Activated CD4-positive, alpha-beta memory T cell treated with anti-CD3 and anti-CD28 coated beads for 36 hours (primary cell): Measurements from ENCODE around the gene RNU2-63P. TPM values are rescaled to one million over a fixed set of nuclear protein-coding genes. Genes with fewer than 3 reads are reported as not detected.
A peak's percentile ranks its signal among the peaks of the same experiment; 100 is the strongest.

ENCODE experiments used
- CTCF ChIA-PET: fragments of 350-600 bp; sonication (Branson Sonifier 250); formaldehyde crosslinking; loops from one replicate; lab custom pipeline; 2021; ENCODE audit warnings: antibody characterized with exemption, inconsistent platforms; lab: Charles Lee
- POLR2A ChIA-PET: fragments of 350-600 bp; sonication (Branson Sonifier 250); formaldehyde crosslinking; loops from one replicate; lab custom pipeline; 2021; ENCODE audit warnings: antibody characterized with exemption; lab: Charles Lee
- DNase-seq: peaks from one replicate; pipeline ENCODE4 v3.0.0-alpha.2; 2020
- H3K27ac Mint-ChIP-seq: one replicate; pipeline ENCODE4 v1.8.0; 2021; ENCODE audit warnings: mixed read lengths
- H3K27me3 Mint-ChIP-seq: one replicate; pipeline ENCODE4 v1.8.0; 2021; ENCODE audit warnings: mixed read lengths
- H3K36me3 Mint-ChIP-seq: one replicate; pipeline ENCODE4 v1.8.0; 2021; ENCODE audit warnings: mixed read lengths
- H3K4me1 Mint-ChIP-seq: one replicate; pipeline ENCODE4 v1.8.0; 2021; ENCODE audit warnings: low read depth, mixed read lengths
- H3K4me3 Mint-ChIP-seq: one replicate; pipeline ENCODE4 v1.8.0; 2021; ENCODE audit warnings: mild to moderate bottlenecking, mixed read lengths
- H3K9me3 Mint-ChIP-seq: one replicate; pipeline ENCODE4 v1.8.0; 2021; ENCODE audit warnings: mixed read lengths
- intact Hi-C: fragments of 100-400 bp; cut with micrococcal nuclease; formaldehyde crosslinking; loops from one replicate; pipeline ENCODE4 v1.15.1; 2023
- total RNA-seq, 2 experiments: library from RNA; stranded (reverse); gene quantifications; one replicate each; pipeline ENCODE4 v1.2.3, GENCODE V29; 2021

RNU2-63P gene
- total RNA-seq, result 10 to 100 TPM; 14.4 to 25.7 TPM

DNA sequence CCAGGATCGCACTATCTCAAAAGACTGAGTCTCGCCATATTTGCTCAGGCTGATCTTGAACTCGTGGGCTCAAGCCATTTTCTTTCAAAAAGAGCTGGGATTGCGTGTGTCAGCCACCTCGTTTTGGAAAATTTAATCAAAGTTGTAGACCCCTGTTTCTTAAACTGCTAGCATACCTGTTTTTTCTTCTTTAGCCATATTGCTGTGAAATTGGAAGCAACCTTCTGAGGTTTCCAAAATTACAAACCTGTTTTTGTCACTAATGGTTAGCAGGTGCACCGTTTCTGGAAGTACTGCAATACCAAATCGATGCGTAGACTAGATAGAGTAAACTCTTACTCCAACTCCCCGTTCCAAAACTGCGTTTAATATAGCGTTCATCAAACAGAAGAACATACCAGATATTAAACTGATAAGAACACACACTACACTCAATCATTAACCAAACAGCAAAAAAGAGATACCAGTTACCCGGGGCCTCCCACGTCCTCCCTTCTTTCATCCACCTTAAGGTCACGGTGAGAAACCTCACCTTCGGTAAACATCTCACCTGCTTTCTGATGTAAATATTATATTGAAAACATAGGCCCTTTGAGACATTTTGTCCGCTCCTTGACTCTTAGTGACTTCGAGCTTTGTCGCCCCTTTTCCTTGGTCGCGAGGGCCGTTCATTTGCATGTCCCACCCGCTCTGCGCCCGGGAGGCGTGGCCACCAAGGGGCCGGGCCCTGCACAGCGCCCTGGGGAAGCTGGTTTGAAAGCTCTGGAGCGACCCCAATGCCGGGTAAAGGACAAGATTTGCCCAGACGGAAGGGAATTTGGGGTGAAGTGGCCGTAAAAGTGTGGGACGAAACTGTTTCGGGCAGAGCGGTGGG, at the start of gene RNU2-63P:
TSS of gene RNU2-63P (minus strand) at position 462 of the 874 bp plus-strand sequence.
- peak within 1 kb of the TSS; percentile 88 for H3K4me3 Mint-ChIP-seq
- POLR2A ChIA-PET, result interaction anchor here (0.6 to 2.5 kb wide), 11 partner anchors 9 to 287 kb away, joined by 3 to 22 read pairs (median 6); no protein-coding TSS in a partner anchor
- CTCF ChIA-PET, result interaction anchor here (1.4 kb wide), 1 partner anchor 44 kb away, joined by 9 read pairs; no protein-coding TSS in a partner anchor
- H3K27ac Mint-ChIP-seq, result peak within 1 kb of the TSS; percentile 98
- H3K36me3 Mint-ChIP-seq, result no peaks in the 10 kb centered on the region
- peaks cover 8% of the 10 kb centered on the region for H3K9me3 Mint-ChIP-seq
- H3K27me3 Mint-ChIP-seq, result no peaks in the 10 kb centered on the region
- peaks cover 17% of the 10 kb centered on the region for H3K4me1 Mint-ChIP-seq
- peak; percentile 80 for DNase-seq
- intact Hi-C loops, result loop anchor here (1.0 kb wide), 1 partner anchor 39 kb away; the partner anchor contains the start of gene KRCC1

DNA sequence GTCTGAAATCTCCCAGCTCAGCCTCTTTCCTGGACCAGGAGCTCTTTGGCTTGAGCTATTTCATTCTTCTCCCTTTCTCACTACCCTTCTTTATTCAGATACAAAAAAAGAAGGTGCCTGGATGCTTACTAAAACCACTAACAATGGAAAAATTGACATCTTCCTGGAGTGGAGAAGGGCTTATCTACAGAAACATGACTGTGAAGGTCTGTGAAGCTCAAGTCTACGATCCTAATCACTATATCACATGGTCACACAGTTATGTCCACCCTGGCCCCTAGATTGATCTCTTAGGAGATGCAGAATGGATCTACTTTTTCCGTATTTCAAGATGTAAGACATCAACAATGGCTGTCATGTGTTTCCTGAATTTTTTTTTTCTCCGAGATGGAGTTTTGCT, 44.9 kb upstream of the RNU2-63P start:
- POLR2A ChIA-PET, result interaction anchor here (2.0 kb wide), 1 partner anchor 45 kb away, joined by 15 read pairs; the partner anchor contains the start of gene RNU2-63P
- intact Hi-C loops, result loop anchor here (10.0 kb wide), 1 partner anchor 394 kb away; the partner anchor contains the start of gene FOXI3
- Mint-ChIP-seq H3K4me1 (peaks cover 7% of the 10 kb centered on the region), H3K27ac (no peak overlapping the region), H3K9me3 (no peaks in the 10 kb centered on the region), H3K27me3 (no peaks in the 10 kb centered on the region), H3K36me3 (no peaks in the 10 kb centered on the region), H3K4me3 (no peak overlapping the region)
- no peak for DNase-seq
- CTCF ChIA-PET, result interaction anchor here (0.9 to 4.9 kb wide), 20 partner anchors 8 to 610 kb away, joined by 3 to 215 read pairs (median 6); partner anchors contain the start of gene RNU2-63P

DNA sequence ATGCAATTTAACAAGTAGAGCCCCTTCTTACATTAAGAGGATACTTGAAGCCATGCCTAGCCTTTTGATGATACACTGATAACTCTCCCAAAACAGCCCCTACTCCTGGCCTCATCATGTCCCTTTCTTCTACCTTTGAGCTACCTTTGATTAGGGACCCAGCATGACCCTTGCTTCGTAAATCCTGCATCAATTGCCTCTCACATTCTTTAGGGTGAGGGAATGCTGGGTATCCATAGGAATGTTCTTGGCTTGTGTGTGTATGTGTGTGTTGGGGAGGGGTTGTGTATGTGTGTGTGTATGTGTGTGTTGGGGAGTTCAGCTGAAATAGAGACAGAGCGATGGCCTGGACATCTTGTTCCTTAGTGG, 44.5 kb upstream of the RNU2-63P start:
- intact Hi-C loops, result loop anchor here (1.0 to 10.0 kb wide), 3 partner anchors 99 to 394 kb away; partner anchors contain the start of gene FOXI3
- Mint-ChIP-seq H3K27me3 (no peaks in the 10 kb centered on the region), H3K4me1 (peaks cover 11% of the 10 kb centered on the region), H3K9me3 (no peaks in the 10 kb centered on the region), H3K4me3 (no peak overlapping the region), H3K36me3 (no peaks in the 10 kb centered on the region), H3K27ac (no peak overlapping the region)
- POLR2A ChIA-PET, result interaction anchor here (2.0 kb wide), 1 partner anchor 44 kb away, joined by 15 read pairs; the partner anchor contains the start of gene RNU2-63P
- CTCF ChIA-PET, result interaction anchor here (0.6 to 4.9 kb wide), 37 partner anchors 8 to 611 kb away, joined by 3 to 215 read pairs (median 5); partner anchors contain the start of gene RNU2-63P
- no peak for DNase-seq

DNA sequence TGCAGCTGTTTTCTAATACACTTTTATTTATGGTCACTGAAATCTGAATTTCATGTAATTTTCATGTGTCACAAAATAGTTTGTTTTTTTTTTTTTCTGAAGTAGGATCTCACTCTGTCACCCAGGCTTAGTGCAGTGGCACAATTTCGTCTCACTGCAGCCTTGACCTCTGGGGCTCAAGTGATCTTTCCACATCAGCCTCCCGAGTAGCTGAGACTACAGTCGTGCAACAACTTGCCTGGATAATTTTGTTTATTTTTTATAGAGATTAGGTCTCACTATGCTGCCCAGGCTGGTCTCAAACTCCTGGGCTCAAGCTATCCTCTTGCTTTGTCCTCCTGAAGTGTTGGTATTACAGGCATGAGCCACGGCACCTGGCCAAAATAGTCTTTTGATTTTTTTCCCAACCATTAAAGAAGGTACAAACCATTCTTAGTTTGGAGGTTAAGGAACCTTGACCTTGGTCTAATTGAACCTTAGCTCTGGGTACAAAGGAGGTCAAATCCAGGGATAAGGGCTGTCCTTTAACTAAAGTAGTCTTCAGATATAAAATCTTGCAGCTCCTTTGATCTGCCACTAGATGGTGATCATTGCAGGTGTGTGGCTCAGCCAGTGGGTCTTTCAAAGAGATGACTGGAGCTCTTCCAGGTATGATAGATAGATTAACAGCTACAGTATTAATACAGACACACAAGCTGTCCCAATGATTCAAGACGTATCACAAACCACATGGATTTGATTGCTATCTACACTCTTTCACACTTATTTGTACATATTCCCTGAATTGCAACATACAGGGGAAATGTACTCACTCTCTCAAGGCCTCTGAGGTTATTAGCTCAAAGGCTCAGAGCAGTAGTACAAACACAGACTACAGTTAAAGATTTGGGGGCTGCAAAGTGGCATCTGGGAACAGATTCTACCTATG, 43.9 kb upstream of the RNU2-63P start:
- no peak overlapping the region for H3K27ac Mint-ChIP-seq
- no peaks in the 10 kb centered on the region for H3K27me3 Mint-ChIP-seq
- DNase-seq, result peak; percentile 47
- H3K9me3 Mint-ChIP-seq, result no peaks in the 10 kb centered on the region
- H3K4me1 Mint-ChIP-seq, result peaks cover 14% of the 10 kb centered on the region
- intact Hi-C loops, result loop anchor here (1.0 to 10.0 kb wide), 3 partner anchors 100 to 395 kb away; partner anchors contain the start of gene FOXI3
- ChIA-PET POLR2A (interaction anchor here (2.0 kb wide), 1 partner anchor 44 kb away, joined by 15 read pairs; the partner anchor contains the start of gene RNU2-63P), CTCF (interaction anchor here (0.6 to 4.9 kb wide), 42 partner anchors 9 to 611 kb away, joined by 3 to 215 read pairs (median 5); partner anchors contain the start of gene RNU2-63P)
- peaks cover 2% of the 10 kb centered on the region for H3K36me3 Mint-ChIP-seq
- H3K4me3 Mint-ChIP-seq, result no peak overlapping the region

DNA sequence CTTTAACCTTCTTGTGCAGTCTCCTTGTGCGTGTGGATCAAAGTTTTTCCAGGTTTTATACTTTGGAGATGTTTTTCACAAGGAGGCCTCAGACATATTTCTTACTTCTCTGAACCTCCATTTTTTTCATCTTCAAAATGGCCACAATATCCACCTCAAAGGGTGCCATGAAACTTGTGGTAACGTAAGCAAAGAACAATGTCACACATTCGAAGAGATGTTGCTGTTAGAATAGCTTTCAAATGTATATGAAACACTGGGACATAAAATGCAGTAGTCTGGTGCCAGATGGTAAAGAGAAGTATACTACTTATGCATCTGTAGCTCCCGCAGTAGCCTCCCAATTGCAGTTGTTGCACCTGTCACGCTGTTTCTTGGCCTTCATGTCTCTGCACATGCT, 41.8 kb upstream of the RNU2-63P start:
- Mint-ChIP-seq H3K36me3 (peaks cover 15% of the 10 kb centered on the region), H3K27me3 (no peaks in the 10 kb centered on the region), H3K9me3 (no peaks in the 10 kb centered on the region), H3K4me3 (no peak overlapping the region), H3K4me1 (peaks cover 29% of the 10 kb centered on the region), H3K27ac (no peak overlapping the region)
- intact Hi-C loops, result no loop called here
- ChIA-PET POLR2A (no interaction called here), CTCF (interaction anchor here (4.9 kb wide), 1 partner anchor 103 kb away, joined by 215 read pairs; no protein-coding TSS in a partner anchor)
- no peak for DNase-seq

DNA sequence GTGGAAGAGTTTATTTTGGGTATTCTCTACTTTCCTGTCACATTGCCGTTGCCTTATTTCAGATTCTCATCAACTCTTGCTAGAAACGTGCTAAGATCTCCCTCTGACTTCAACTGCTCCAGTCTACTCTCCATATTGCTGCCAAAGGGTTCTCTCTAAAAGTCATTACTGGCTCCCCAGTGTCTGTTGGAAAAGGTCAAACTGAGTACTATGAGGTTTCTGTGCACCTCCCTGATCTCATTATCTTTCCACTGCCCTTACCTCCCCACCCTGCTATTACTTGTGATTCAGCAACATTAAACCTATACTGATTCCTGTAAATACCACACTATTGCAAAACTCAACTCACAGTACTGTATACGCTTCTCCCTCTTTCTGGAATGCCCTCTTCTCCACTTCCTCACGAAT, 41.1 kb upstream of the RNU2-63P start:
- intact Hi-C loops, result no loop called here
- no peak for DNase-seq
- H3K4me1 Mint-ChIP-seq, result peaks cover 35% of the 10 kb centered on the region
- peaks cover 19% of the 10 kb centered on the region for H3K36me3 Mint-ChIP-seq
- no peak overlapping the region for H3K27ac Mint-ChIP-seq
- no peak overlapping the region for H3K4me3 Mint-ChIP-seq
- CTCF ChIA-PET, result no interaction called here
- POLR2A ChIA-PET, result no interaction called here
- H3K27me3 Mint-ChIP-seq, result no peaks in the 10 kb centered on the region
- no peaks in the 10 kb centered on the region for H3K9me3 Mint-ChIP-seq

DNA sequence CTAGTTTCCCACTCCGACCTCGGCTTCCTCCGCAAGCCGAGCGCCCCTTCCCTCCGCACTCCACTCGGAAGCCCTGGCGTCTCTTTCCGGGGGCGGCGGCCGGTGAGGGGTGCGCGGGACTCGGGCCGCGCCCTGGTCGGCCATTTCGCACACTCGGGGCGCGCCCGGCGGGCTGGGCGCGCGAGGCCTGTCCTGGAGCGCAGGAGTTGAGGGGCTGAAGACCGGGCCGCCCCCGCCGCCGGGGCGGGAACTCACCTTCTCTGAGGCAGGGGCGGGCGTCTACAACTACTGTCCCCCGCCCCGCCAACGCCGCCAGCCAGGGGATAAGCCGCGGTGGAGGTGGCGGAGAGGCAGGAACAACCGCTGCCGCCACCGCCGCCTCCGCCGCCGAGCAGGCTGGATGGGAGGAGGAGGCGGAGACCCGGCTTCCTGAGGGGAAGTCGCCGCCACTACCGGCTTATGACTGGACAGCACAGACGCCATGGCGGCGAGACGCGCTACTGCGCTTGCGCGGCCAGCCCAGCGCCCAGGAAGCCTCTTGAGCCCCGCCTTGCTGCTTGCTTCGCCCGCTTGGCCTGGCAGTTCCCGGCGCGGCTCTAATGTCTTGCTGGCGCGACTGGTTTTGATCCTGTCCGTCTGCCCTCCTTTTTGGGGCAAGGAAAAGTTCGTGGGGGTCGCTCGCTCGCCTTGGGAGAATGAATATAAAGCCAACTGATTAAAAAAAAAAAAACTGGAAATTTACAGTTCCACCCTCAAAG, 39.2 kb upstream of the RNU2-63P start, which contains the start of gene KRCC1:
TSS of gene KRCC1 (minus strand) at position 413 of the 758 bp plus-strand sequence. CDS start 27,220 bp downstream, outside the sequence.
- peak within 1 kb of the TSS; percentile 96 for H3K27ac Mint-ChIP-seq

DNA sequence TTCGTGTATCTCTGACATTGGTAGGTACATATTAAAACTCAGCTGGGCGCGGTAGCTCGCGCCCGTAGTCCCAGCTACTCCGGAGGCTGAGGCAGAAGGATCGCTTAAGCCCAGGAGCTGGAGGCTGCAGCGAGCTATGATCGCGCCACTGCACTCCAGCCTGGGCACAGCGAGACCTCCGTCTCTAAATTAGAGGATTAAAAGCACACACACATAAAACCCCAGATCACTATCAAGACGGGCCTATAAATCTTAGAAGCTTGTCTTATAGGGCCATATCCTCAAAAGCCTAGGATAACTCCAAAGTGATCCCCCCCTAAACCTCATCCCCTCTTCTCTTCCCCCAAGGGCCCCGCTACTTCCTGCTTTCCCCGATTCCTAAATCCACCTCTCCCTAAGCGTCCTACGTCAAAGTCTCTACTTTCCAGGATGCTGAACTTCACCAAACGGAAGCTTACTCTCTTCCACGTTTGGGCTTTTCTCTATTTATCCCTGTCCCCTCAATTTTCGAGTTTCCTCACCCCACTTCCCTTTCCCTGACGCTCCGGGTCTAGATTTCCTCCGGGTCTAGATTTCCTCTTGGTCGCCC, 38.5 kb upstream of the RNU2-63P start:
- H3K4me1 Mint-ChIP-seq, result peaks cover 52% of the 10 kb centered on the region
- H3K9me3 Mint-ChIP-seq, result no peaks in the 10 kb centered on the region
- ChIA-PET CTCF (interaction anchor here (0.6 to 1.7 kb wide), 4 partner anchors 21 to 105 kb away, joined by 3 to 12 read pairs (median 5); no protein-coding TSS in a partner anchor), POLR2A (interaction anchor here (1.2 to 1.7 kb wide), 2 partner anchors 15 to 39 kb away, joined by 5 to 20 read pairs; partner anchors contain the start of gene RNU2-63P)
- no peak for DNase-seq
- intact Hi-C loops, result loop anchor here (1.0 kb wide), 1 partner anchor 39 kb away; the partner anchor contains the start of gene RNU2-63P
- peaks cover 19% of the 10 kb centered on the region for H3K36me3 Mint-ChIP-seq
- H3K27me3 Mint-ChIP-seq, result no peaks in the 10 kb centered on the region
- H3K4me3 Mint-ChIP-seq, result peak overlapping the region; percentile 89
- peak overlapping the region; percentile 96 for H3K27ac Mint-ChIP-seq

More for the DNA sequence above, 39.2 kb upstream of the RNU2-63P start, which contains the start of gene KRCC1:
- Mint-ChIP-seq H3K4me3 (peak within 1 kb of the TSS; percentile 89), H3K9me3 (no peaks in the 10 kb centered on the region), H3K27me3 (no peaks in the 10 kb centered on the region), H3K4me1 (peaks cover 47% of the 10 kb centered on the region), H3K36me3 (peaks cover 19% of the 10 kb centered on the region)
- ChIA-PET CTCF (interaction anchor here (0.8 to 1.7 kb wide), 3 partner anchors 22 to 104 kb away, joined by 3 to 12 read pairs (median 7); no protein-coding TSS in a partner anchor), POLR2A (interaction anchor here (1.7 kb wide), 1 partner anchor 39 kb away, joined by 20 read pairs; the partner anchor contains the start of gene RNU2-63P)
- intact Hi-C loops, result loop anchor here (1.0 kb wide), 1 partner anchor 39 kb away; the partner anchor contains the start of gene RNU2-63P
- DNase-seq, result peak; percentile 96

DNA sequence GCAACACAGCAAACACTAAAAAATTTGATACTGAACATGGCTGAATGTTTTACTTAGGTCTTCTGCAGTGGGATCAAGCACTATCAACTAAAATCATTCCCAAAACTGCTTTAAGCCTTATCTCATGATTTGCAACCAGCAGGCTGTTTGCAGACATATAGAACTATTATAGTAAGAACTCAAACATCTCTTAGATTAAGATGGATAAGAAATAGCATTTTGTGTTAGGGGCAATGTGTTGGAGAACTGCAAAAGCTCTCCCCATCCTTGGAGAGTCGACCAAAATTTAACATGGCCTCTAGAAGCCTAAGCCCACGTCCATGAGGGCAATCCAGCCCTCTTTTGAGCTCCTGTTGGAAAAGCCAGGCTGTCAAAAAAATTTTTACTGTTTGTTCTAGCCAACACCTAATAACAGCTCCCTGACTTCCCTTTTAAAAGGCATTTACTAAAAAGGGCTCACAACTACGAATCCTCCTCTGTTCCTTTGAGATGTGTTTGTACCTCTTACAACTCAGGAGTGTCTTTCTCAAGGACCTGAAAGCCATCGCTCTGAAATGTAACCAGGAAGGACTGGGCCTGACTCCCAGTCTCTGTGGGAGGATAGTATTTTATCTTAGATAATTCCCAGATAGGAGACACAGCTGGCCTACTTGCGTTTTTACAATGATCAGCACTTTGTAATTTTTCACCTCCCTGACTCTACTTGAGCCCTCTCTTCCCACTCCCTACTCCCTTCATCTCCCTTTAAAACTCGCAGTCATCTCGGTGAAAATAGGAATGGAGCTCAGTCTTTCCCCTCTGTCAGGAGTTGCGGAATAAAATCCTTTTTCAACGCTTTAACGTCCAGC, 37.8 kb upstream of the RNU2-63P start:
- intact Hi-C loops, result no loop called here
- Mint-ChIP-seq H3K27ac (peak overlapping the region; percentile 96), H3K4me1 (peaks cover 57% of the 10 kb centered on the region), H3K36me3 (peaks cover 19% of the 10 kb centered on the region), H3K9me3 (no peaks in the 10 kb centered on the region), H3K4me3 (peak overlapping the region; percentile 89), H3K27me3 (no peaks in the 10 kb centered on the region)
- POLR2A ChIA-PET, result interaction anchor here (1.2 to 1.7 kb wide), 2 partner anchors 14 to 38 kb away, joined by 5 to 20 read pairs; partner anchors contain the start of gene RNU2-63P
- no peak for DNase-seq
- CTCF ChIA-PET, result interaction anchor here (0.6 to 1.7 kb wide), 4 partner anchors 20 to 106 kb away, joined by 3 to 12 read pairs (median 5); no protein-coding TSS in a partner anchor
